Naive thymus-derived CD8-positive, alpha-beta T cell (primary cell): ENCODE results near the gene SLIT2. TPM values are rescaled to one million over a fixed set of nuclear protein-coding genes. Genes with fewer than 3 reads are reported as not detected.

Source experiments
- ATAC-seq, 2 donors: fragments of 150-1000 bp; cut with Tn5 transposase in 1 of 2; sonication (Bioruptor Pico), chemical (Tn5 transposase) in 1 of 2; 1 replicate in 1 of 2; 2 replicates in 1 of 2; pipeline ENCODE4 v1.10.0; 2021; ENCODE audit warnings: mild to moderate bottlenecking in 2 of 2, moderate library complexity in 2 of 2
- POLR2A ChIA-PET: fragments of 350-600 bp; sonication (Branson Sonifier 250); formaldehyde crosslinking; loops from one replicate; lab custom pipeline; 2021; ENCODE audit warnings: antibody characterized with exemption; lab: Charles Lee
- DNase-seq, 10 donors: peaks; one replicate each; pipeline versions ENCODE4 v3.0.0 to v3.0.0-alpha.2; 2020 to 2022
- H3K27ac Mint-ChIP-seq, 10 donors: one replicate each; pipeline ENCODE4 v1.8.0; 2020 to 2022; ENCODE audit warnings: mild to moderate bottlenecking in 10 of 10, mixed read lengths in 10 of 10, moderate library complexity in 4 of 10, inconsistent platforms in 1 of 10
- H3K27me3 Mint-ChIP-seq, 5 donors: one replicate each; pipeline ENCODE4 v1.8.0; 2021 to 2022; ENCODE audit warnings: mixed read lengths in 5 of 5
- H3K36me3 Mint-ChIP-seq, 3 donors: one replicate each; pipeline ENCODE4 v1.8.0; 2020 to 2022; ENCODE audit warnings: mixed read lengths in 3 of 3, mild to moderate bottlenecking in 2 of 3, inconsistent platforms in 1 of 3
- H3K4me1 Mint-ChIP-seq, 4 donors: one replicate each; pipeline ENCODE4 v1.8.0; 2021 to 2022; ENCODE audit warnings: mixed read lengths in 4 of 4
- H3K4me3 Mint-ChIP-seq, 10 donors: one replicate each; pipeline ENCODE4 v1.8.0; 2020 to 2022; ENCODE audit warnings: mild to moderate bottlenecking in 10 of 10, mixed read lengths in 10 of 10, moderate library complexity in 6 of 10, inconsistent platforms in 1 of 10
- H3K9me3 Mint-ChIP-seq, 9 donors: one replicate each; pipeline ENCODE4 v1.8.0; 2020 to 2022; ENCODE audit warnings: mixed read lengths in 9 of 9, mild to moderate bottlenecking in 3 of 9, inconsistent platforms in 1 of 9, moderate library complexity in 1 of 9
- polyA plus RNA-seq, 3 donors: library from polyadenylated mRNA; unstranded; fragments of 300-500 nt; fragmentation: Illumina TruSeq; gene quantifications; one replicate each; pipeline ENCODE4 v1.2.3, GENCODE V29; 2021
- total RNA-seq, 8 experiments: library from RNA in 2 of 8; stranded (reverse) in 2 of 8; gene quantifications; one replicate each; pipeline ENCODE4 v1.2.3 and lab custom pipeline; 2021 to 2026

Gene SLIT2
- total RNA-seq (not detected), polyA plus RNA-seq (not detected), total RNA-seq (lab: John Stamatoyannopoulos, UW) (0 to 2.0 (median 0.03) reads per million in 6 experiments)

GRCh38 chr4:20251796-20252655 lies at the start of gene SLIT2:
SLIT2 (plus strand) TSS chr4:20251905; CDS start chr4:20253816, 1,911 bp downstream.
- DNase-seq (no peak), ATAC-seq (no peak)
- H3K27me3 Mint-ChIP-seq, result peaks cover 16 to 60% (median 39%) of the 10 kb centered on the region in 5 donors
- H3K36me3 Mint-ChIP-seq, result peaks cover 0 to 13% (median 0%) of the 10 kb centered on the region in 3 donors
- H3K9me3 Mint-ChIP-seq, result peaks cover 0 to 12% (median 0%) of the 10 kb centered on the region in 9 donors
- peak within 1 kb of the TSS in 8 of 10 donors; percentile 12 to 71 (median 50) for H3K4me3 Mint-ChIP-seq
- POLR2A ChIA-PET, result no interaction called here
- peaks cover 0 to 16% (median 5%) of the 10 kb centered on the region in 4 donors for H3K4me1 Mint-ChIP-seq
- peak within 1 kb of the TSS in 1 of 10 donors; percentile 40 for H3K27ac Mint-ChIP-seq

GRCh38 chr4:20203508-20203907 lies 48.2 kb upstream of the SLIT2 start:
- no peak overlapping the region for H3K27ac Mint-ChIP-seq

GRCh38 chr4:20217521-20217920 lies 34.2 kb upstream of the SLIT2 start:
- Mint-ChIP-seq H3K9me3 (peaks cover 0 to 22% (median 7%) of the 10 kb centered on the region in 9 donors), H3K4me1 (no peaks in the 10 kb centered on the region), H3K27ac (no peak overlapping the region), H3K4me3 (no peak overlapping the region), H3K36me3 (no peaks in the 10 kb centered on the region), H3K27me3 (no peaks in the 10 kb centered on the region)
- ATAC-seq (no peak), DNase-seq (no peak)
- POLR2A ChIA-PET, result no interaction called here

More at GRCh38 chr4:20203508-20203907, 48.2 kb upstream of the SLIT2 start:
- Mint-ChIP-seq H3K4me3 (no peak overlapping the region), H3K4me1 (no peaks in the 10 kb centered on the region), H3K9me3 (peaks cover 0 to 6% (median 0%) of the 10 kb centered on the region in 9 donors), H3K36me3 (no peaks in the 10 kb centered on the region), H3K27me3 (no peaks in the 10 kb centered on the region)
- ATAC-seq (no peak), DNase-seq (no peak)
- POLR2A ChIA-PET, result no interaction called here

- H3K27ac Mint-ChIP-seq, result no peak overlapping the region
- DNase-seq, result no peak
- no peak for ATAC-seq
- no peaks in the 10 kb centered on the region for H3K36me3 Mint-ChIP-seq
- peaks cover under 1 to 27% (median 7%) of the 10 kb centered on the region in 9 donors for H3K9me3 Mint-ChIP-seq
- POLR2A ChIA-PET, result no interaction called here
- H3K4me1 Mint-ChIP-seq, result no peaks in the 10 kb centered on the region
- H3K27me3 Mint-ChIP-seq, result no peaks in the 10 kb centered on the region
- no peak overlapping the region for H3K4me3 Mint-ChIP-seq
Measured at GRCh38 chr4:20217951-20218350, 33.8 kb upstream of the SLIT2 start.

- no peak overlapping the region for H3K4me3 Mint-ChIP-seq
- H3K27ac Mint-ChIP-seq, result no peak overlapping the region
- ATAC-seq, result no peak
- DNase-seq, result no peak
- peaks cover 0 to 3% (median 0%) of the 10 kb centered on the region in 5 donors for H3K27me3 Mint-ChIP-seq
- POLR2A ChIA-PET, result no interaction called here
- no peaks in the 10 kb centered on the region for H3K4me1 Mint-ChIP-seq
- peaks cover 0 to 7% (median 0%) of the 10 kb centered on the region in 3 donors for H3K36me3 Mint-ChIP-seq
- peaks cover 5 to 42% (median 16%) of the 10 kb centered on the region in 9 donors for H3K9me3 Mint-ChIP-seq
Measured at GRCh38 chr4:20219521-20219920, 32.2 kb upstream of the SLIT2 start.

GRCh38 chr4:20237894-20238537 lies 13.7 kb upstream of the SLIT2 start:
- H3K27ac Mint-ChIP-seq, result no peak overlapping the region
- POLR2A ChIA-PET, result no interaction called here
- H3K4me3 Mint-ChIP-seq, result no peak overlapping the region
- no peak for DNase-seq
- H3K36me3 Mint-ChIP-seq, result no peaks in the 10 kb centered on the region
- H3K4me1 Mint-ChIP-seq, result no peaks in the 10 kb centered on the region
- no peak for ATAC-seq
- H3K9me3 Mint-ChIP-seq, result peaks cover 0 to 12% (median 4%) of the 10 kb centered on the region in 9 donors
- H3K27me3 Mint-ChIP-seq, result peaks cover 0 to 4% (median 0%) of the 10 kb centered on the region in 5 donors

GRCh38 chr4:20248155-20248558 lies 3.5 kb upstream of the SLIT2 start:
- peaks cover 9 to 33% (median 22%) of the 10 kb centered on the region in 5 donors for H3K27me3 Mint-ChIP-seq
- ATAC-seq (no peak), DNase-seq (no peak)
- peaks cover 0 to 11% (median 5%) of the 10 kb centered on the region in 4 donors for H3K4me1 Mint-ChIP-seq
- H3K36me3 Mint-ChIP-seq, result peaks cover 0 to 5% (median 4%) of the 10 kb centered on the region in 3 donors
- peaks cover 3 to 17% (median 5%) of the 10 kb centered on the region in 9 donors for H3K9me3 Mint-ChIP-seq
- no peak overlapping the region for H3K4me3 Mint-ChIP-seq
- no peak overlapping the region for H3K27ac Mint-ChIP-seq
- POLR2A ChIA-PET, result no interaction called here

GRCh38 chr4:20249333-20249732 lies 2.4 kb upstream of the SLIT2 start:
- POLR2A ChIA-PET, result no interaction called here
- Mint-ChIP-seq H3K9me3 (peaks cover 0 to 7% (median 1%) of the 10 kb centered on the region in 9 donors), H3K4me3 (no peak overlapping the region), H3K36me3 (peaks cover 0 to 8% (median 0%) of the 10 kb centered on the region in 3 donors), H3K27ac (no peak overlapping the region), H3K4me1 (peaks cover 0 to 14% (median 5%) of the 10 kb centered on the region in 4 donors), H3K27me3 (peaks cover 11 to 45% (median 27%) of the 10 kb centered on the region in 5 donors)
- ATAC-seq (no peak), DNase-seq (no peak)

GRCh38 chr4:20251031-20251795 lies 492 bp upstream of the SLIT2 start:
- POLR2A ChIA-PET, result no interaction called here
- peak in 1 of 10 donors; percentile 8 for DNase-seq
- Mint-ChIP-seq H3K27ac (peak overlapping the region in 1 of 10 donors; percentile 40), H3K36me3 (peaks cover 0 to 13% (median 0%) of the 10 kb centered on the region in 3 donors), H3K27me3 (peaks cover 14 to 60% (median 37%) of the 10 kb centered on the region in 5 donors), H3K4me1 (peaks cover 0 to 16% (median 5%) of the 10 kb centered on the region in 4 donors), H3K4me3 (peak overlapping the region in 8 of 10 donors; percentile 12 to 71 (median 50)), H3K9me3 (peaks cover 0 to 10% (median 0%) of the 10 kb centered on the region in 9 donors)
- ATAC-seq, result no peak

GRCh38 chr4:20252656-20253282 lies 1.1 kb downstream of the SLIT2 start:
- H3K9me3 Mint-ChIP-seq, result peaks cover 0 to 12% (median 0%) of the 10 kb centered on the region in 9 donors
- peaks cover 0 to 16% (median 5%) of the 10 kb centered on the region in 4 donors for H3K4me1 Mint-ChIP-seq
- no peak overlapping the region for H3K27ac Mint-ChIP-seq
- POLR2A ChIA-PET, result no interaction called here
- H3K36me3 Mint-ChIP-seq, result peaks cover 0 to 13% (median 0%) of the 10 kb centered on the region in 3 donors
- ATAC-seq, result no peak
- H3K4me3 Mint-ChIP-seq, result peak overlapping the region in 2 of 10 donors; percentile 23 to 32
- peaks cover 16 to 60% (median 40%) of the 10 kb centered on the region in 5 donors for H3K27me3 Mint-ChIP-seq
- DNase-seq, result no peak

GRCh38 chr4:20253283-20253734 lies 1.6 kb downstream of the SLIT2 start:
- ATAC-seq (no peak), DNase-seq (no peak)
- peaks cover 0 to 13% (median 0%) of the 10 kb centered on the region in 3 donors for H3K36me3 Mint-ChIP-seq
- POLR2A ChIA-PET, result no interaction called here
- peaks cover 0 to 16% (median 5%) of the 10 kb centered on the region in 4 donors for H3K4me1 Mint-ChIP-seq
- H3K27me3 Mint-ChIP-seq, result peaks cover 16 to 60% (median 42%) of the 10 kb centered on the region in 5 donors
- H3K27ac Mint-ChIP-seq, result no peak overlapping the region
- H3K4me3 Mint-ChIP-seq, result peak overlapping the region in 1 of 10 donors; percentile 32
- H3K9me3 Mint-ChIP-seq, result peaks cover 0 to 14% (median 0%) of the 10 kb centered on the region in 9 donors
